Spleen (tissue), 7 donors: ENCODE data around the gene COA1.

ENCODE experiments used
- CTCF ChIP-seq, 11 experiments: fragments of 200-600 bp in 7 of 11; fragments of 450-650 bp in 4 of 11; sonication (generic) in 4 of 11; IDR thresholded peaks in 8 of 11; conservative IDR thresholded peaks in 3 of 11; 1 replicate in 7 of 11; 2 replicates in 4 of 11; pipeline versions ENCODE4 v1.4.0 to v1.8.0; 2016 to 2021; ENCODE audit warnings: antibody characterized with exemption in 11 of 11, inconsistent platforms in 4 of 11, mild to moderate bottlenecking in 1 of 11
- POLR2A ChIP-seq, 3 donors: fragments of 450-650 bp; IDR thresholded peaks; one replicate each; pipeline ENCODE4 v1.5.1; 2017; ENCODE audit warnings: antibody characterized with exemption in 3 of 3, mild to moderate bottlenecking in 1 of 3
- donor health status: DM: no; HTN: no; CAD: no; lungs with moderate emphysema.
- donor health status: DM: no; HTN: no; CAD: no.
- donor health status: DM: no; HTN: no; CAD: no.

GRCh38 chr7:43716598-43716997 is 12.7 kb downstream of the COA1 start:
- TF ChIP-seq CTCF (IDR thresholded peaks at IDR 0.05 in 8 of 11, conservative IDR thresholded peaks at IDR 0.05 in 3 of 11) (no peak), POLR2A (IDR thresholded peaks at IDR 0.05) (no peak)
